OCI-LY7 (cell line): Measurements from ENCODE around the gene ATXN7L2. TPM values are rescaled to one million over a fixed set of nuclear protein-coding genes. Genes with fewer than 3 reads are reported as not detected.

ENCODE experiments used
- BruUV-seq: library from RNA; stranded (reverse); fragments of 400-500 nt; replicated peaks from 2 replicates; lab custom pipeline; 2021; lab: Mats Ljungman, UMichigan
- CTCF ChIA-PET: fragments of 300-600 bp; sonication (Branson Sonifier 250); formaldehyde crosslinking; loops from one replicate; lab custom pipeline; 2022; ENCODE audit warnings: antibody characterized with exemption; ENCODE audit not compliant: unreplicated experiment; lab: Charles Lee
- POLR2A ChIA-PET: fragments of 300-600 bp; sonication (Branson Sonifier 250); formaldehyde crosslinking; loops from one replicate; lab custom pipeline; 2022; ENCODE audit warnings: antibody characterized with exemption; lab: Charles Lee
- DNase-seq: peaks from one replicate; pipeline ENCODE4 v3.0.0-alpha.2; 2015; ENCODE audit warnings: low spot score
- H2AFZ ChIP-seq: fragments of 200-600 bp; sonication (generic), shearing (Covaris generic); 2 replicates; pipeline ENCODE4 v1.6.1; 2014; ENCODE audit warnings: mild to moderate bottlenecking, antibody characterized with exemption, low read length, moderate library complexity
- H3K27ac ChIP-seq: fragments of 200-600 bp; sonication (generic); 2 replicates; pipeline ENCODE4 v1.5.1; 2014; ENCODE audit warnings: mixed run types, low read depth, mild to moderate bottlenecking, moderate library complexity, low read length, inconsistent platforms; ENCODE audit not compliant: poor library complexity, severe bottlenecking
- H3K36me3 ChIP-seq: fragments of 200-600 bp; sonication (generic); 2 replicates; pipeline ENCODE4 v1.6.1; 2014; ENCODE audit warnings: mild to moderate bottlenecking, antibody characterized with exemption, low read length, moderate library complexity, mixed read lengths; ENCODE audit not compliant: insufficient read depth
- H3K4me1 ChIP-seq: fragments of 200-600 bp; sonication (generic); 2 replicates; pipeline ENCODE4 v1.5.1; 2014; ENCODE audit warnings: mild to moderate bottlenecking, low read length; ENCODE audit not compliant: insufficient read depth, poor library complexity, severe bottlenecking
- H3K4me2 ChIP-seq: fragments of 200-600 bp; sonication (generic); 2 replicates; pipeline ENCODE4 v1.6.1; 2014; ENCODE audit warnings: mild to moderate bottlenecking, low read length
- H3K4me3 ChIP-seq: fragments of 200-600 bp; sonication (generic); 2 replicates; pipeline ENCODE4 v1.5.1; 2014; ENCODE audit warnings: mild to moderate bottlenecking, low read depth, low read length; ENCODE audit not compliant: poor library complexity, severe bottlenecking
- H3K79me2 ChIP-seq: fragments of 200-600 bp; sonication (generic); 2 replicates; pipeline ENCODE4 v1.6.1; 2016; ENCODE audit warnings: low read depth, mild to moderate bottlenecking, low read length, moderate library complexity, mixed read lengths; ENCODE audit not compliant: insufficient read depth
- H3K9me2 ChIP-seq: fragments of 200-600 bp; sonication (generic); 2 replicates; pipeline ENCODE4 v1.6.1; 2016; ENCODE audit warnings: mild to moderate bottlenecking, low read length, mixed read lengths; ENCODE audit not compliant: insufficient read depth
- H3K9me3 ChIP-seq: fragments of 200-600 bp; sonication (generic); 2 replicates; pipeline ENCODE4 v1.6.1; 2014; ENCODE audit warnings: mild to moderate bottlenecking, mixed run types, low read length, mixed read lengths
- H4K20me1 ChIP-seq: fragments of 200-600 bp; sonication (generic); 2 replicates; pipeline ENCODE4 v1.6.1; 2014; ENCODE audit warnings: mild to moderate bottlenecking, antibody characterized with exemption, low read length, moderate library complexity, mixed read lengths; ENCODE audit not compliant: insufficient read depth
- CTCF ChIP-seq: fragments of 200-600 bp; sonication (generic); conservative IDR thresholded peaks from 2 replicates; pipeline ENCODE4 v1.5.1; 2014; ENCODE audit warnings: mild to moderate bottlenecking, antibody characterized with exemption, low read length, moderate library complexity, mixed read lengths
- EZH2phosphoT487 ChIP-seq: fragments of 200-600 bp; sonication (generic); IDR thresholded peaks from 2 replicates; pipeline ENCODE4 v1.6.1; 2018; ENCODE audit warnings: low read depth, borderline replicate concordance, mild to moderate bottlenecking, mixed run types, antibody characterized with exemption, low read length, moderate library complexity, mixed read lengths
- intact Hi-C: fragments of 100-400 bp; cut with micrococcal nuclease; formaldehyde crosslinking; loops from one replicate; pipeline ENCODE4 v1.10.0; 2022; ENCODE audit not compliant: unreplicated experiment
- total RNA-seq, 2 experiments: library from RNA; depleted of rRNA in 1 of 2; stranded (reverse); fragments of >200 nt in 1 of 2; shearing (Covaris generic) in 1 of 2; gene quantifications; 2 replicates each; pipeline ENCODE4 v1.2.3, GENCODE V29; 2014 to 2022

The ATXN7L2 gene
- total RNA-seq, 2 experiments from 2014 or later, result 6.5 to 8.2 TPM

DNA sequence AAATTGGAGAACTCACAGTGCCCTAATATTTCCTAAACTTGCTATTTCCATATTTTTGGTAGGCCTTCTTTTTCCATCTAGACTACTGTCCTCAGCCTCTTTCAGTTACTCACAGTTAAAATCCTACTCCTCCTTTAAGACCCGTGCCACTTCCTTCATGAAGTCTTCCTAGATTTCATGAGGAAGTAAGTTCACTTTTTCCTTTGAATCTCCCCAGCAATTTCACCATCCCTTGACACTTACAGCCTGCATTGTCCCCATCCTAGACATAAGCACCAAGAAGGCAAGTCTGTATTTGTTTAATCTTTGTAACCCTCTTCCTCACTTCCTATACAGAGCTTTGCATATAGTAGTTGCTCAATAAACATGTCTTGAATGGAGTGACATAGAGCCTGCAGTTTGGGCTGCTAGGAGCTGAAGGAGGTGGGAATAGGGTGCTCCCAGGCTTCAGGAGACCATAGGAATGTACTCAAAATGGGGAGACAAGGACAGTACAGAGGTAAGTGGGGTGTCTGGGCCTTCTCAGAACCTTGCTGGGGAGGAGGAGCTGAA is 50.7 kb downstream of the ATXN7L2 start:
- Histone ChIP-seq H3K4me3 (no peak overlapping the region), H2AFZ (no peak overlapping the region), H3K27ac (no peak overlapping the region), H3K4me2 (no peak overlapping the region), H4K20me1 (no peaks in the 10 kb centered on the region), H3K4me1 (peaks cover 6% of the 10 kb centered on the region), H3K79me2 (no peaks in the 10 kb centered on the region), H3K9me3 (no peaks in the 10 kb centered on the region), H3K9me2 (no peaks in the 10 kb centered on the region), H3K36me3 (no peaks in the 10 kb centered on the region)
- no peak for DNase-seq
- ChIA-PET CTCF (interaction anchor here (0.8 kb wide), 1 partner anchor 42 kb away, joined by 3 read pairs; no protein-coding TSS in a partner anchor), POLR2A (interaction anchor here (0.7 kb wide), 1 partner anchor 638 kb away, joined by 4 read pairs; no protein-coding TSS in a partner anchor)
- intact Hi-C loops, result no loop called here
- no TSS peak for BruUV-seq
- 0 out of 2 replicates have a peak, but pooled peaks have one; percentile 15 for TF ChIP-seq CTCF
- TF ChIP-seq EZH2phosphoT487, result no peak

- no TSS peak for BruUV-seq
- Histone ChIP-seq H2AFZ (no peak overlapping the region), H4K20me1 (no peaks in the 10 kb centered on the region), H3K27ac (no peak overlapping the region), H3K79me2 (no peaks in the 10 kb centered on the region), H3K4me3 (no peak overlapping the region), H3K9me2 (no peaks in the 10 kb centered on the region), H3K4me2 (no peak overlapping the region), H3K9me3 (no peaks in the 10 kb centered on the region), H3K4me1 (peaks cover 6% of the 10 kb centered on the region), H3K36me3 (no peaks in the 10 kb centered on the region)
- CTCF ChIA-PET, result no interaction called here
- intact Hi-C loops, result no loop called here
- POLR2A ChIA-PET, result interaction anchor here (0.6 kb wide), 1 partner anchor 38 kb away, joined by 3 read pairs; no protein-coding TSS in a partner anchor
- no peak for DNase-seq
- TF ChIP-seq EZH2phosphoT487, result no peak
- TF ChIP-seq CTCF, result no peak
These were observed 51.8 kb downstream of the ATXN7L2 start for GRCh38 chr1:109535481-109535880.

DNA sequence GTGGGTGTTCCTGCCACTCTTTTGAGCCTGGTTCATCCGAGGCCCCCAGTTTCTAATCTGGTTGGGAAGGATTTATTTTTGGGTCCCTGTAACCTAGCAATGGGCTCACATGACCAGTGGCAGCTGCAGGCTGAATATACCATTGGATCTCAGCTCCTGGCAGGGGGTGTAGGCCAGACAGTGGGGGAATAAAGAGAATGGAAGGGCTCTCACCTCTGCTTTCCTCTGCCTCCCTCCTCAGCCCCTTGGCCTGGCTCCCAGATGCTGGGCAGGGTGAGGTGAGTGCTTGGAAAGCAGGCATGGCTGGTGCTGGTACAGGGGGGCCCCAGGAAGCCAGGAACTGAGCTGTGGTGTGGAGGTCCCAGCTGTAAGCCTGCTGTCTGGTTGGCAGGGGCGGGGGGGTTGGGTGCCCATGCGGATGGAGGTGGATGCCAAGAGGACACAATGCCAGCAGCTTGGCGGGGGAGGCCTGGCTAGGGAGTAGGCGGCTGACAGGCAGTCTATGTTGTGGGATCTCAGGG is 52.3 kb downstream of the ATXN7L2 start:
- intact Hi-C loops, result no loop called here
- no peaks in the 10 kb centered on the region for H3K79me2 ChIP-seq
- no peak for TF ChIP-seq CTCF
- no peak for TF ChIP-seq EZH2phosphoT487
- no peaks in the 10 kb centered on the region for H3K36me3 ChIP-seq
- H3K4me2 ChIP-seq, result no peak overlapping the region
- H3K9me2 ChIP-seq, result no peaks in the 10 kb centered on the region
- H3K4me1 ChIP-seq, result peaks cover 6% of the 10 kb centered on the region
- DNase-seq, result no peak
- BruUV-seq, result no TSS peak
- no peak overlapping the region for H2AFZ ChIP-seq
- no peak overlapping the region for H3K27ac ChIP-seq
- no peak overlapping the region for H3K4me3 ChIP-seq
- no peaks in the 10 kb centered on the region for H3K9me3 ChIP-seq
- ChIA-PET CTCF (no interaction called here), POLR2A (interaction anchor here (0.6 kb wide), 1 partner anchor 38 kb away, joined by 3 read pairs; no protein-coding TSS in a partner anchor)
- H4K20me1 ChIP-seq, result no peaks in the 10 kb centered on the region
